Measurements from ENCODE around the gene SEMA6A. TPM values are rescaled to one million over a fixed set of nuclear protein-coding genes. Genes with fewer than 3 reads are reported as not detected.

The SEMA6A gene
- total RNA-seq, 1 experiment from 2014 or later = not detected

- H3K9me2 ChIP-seq (replicated peaks; ENCODE audit: insufficient read depth, low read length) = no peaks in the 10 kb centered on the region
- no peaks in the 10 kb centered on the region for H3K27me3 ChIP-seq (ENCODE audit: low read length)
- no peak for DNase-seq
- no peak overlapping the region for H2AFZ ChIP-seq (ENCODE audit: low read length)
- no peak overlapping the region for H3K27ac ChIP-seq (ENCODE audit: low read length)
- no peak overlapping the region for H3K9ac ChIP-seq (ENCODE audit: low read length)
- peaks cover 7% of the 10 kb centered on the region; the same call in 1 of the 2 replicates for H4K20me1 ChIP-seq (ENCODE audit: insufficient read depth, low read depth, low read length)
- H3K4me1 ChIP-seq (ENCODE audit: low read length) = peaks cover 55% of the 10 kb centered on the region
- no peaks in the 10 kb centered on the region for H3K36me3 ChIP-seq (ENCODE audit: insufficient read depth, low read length)
- H3K9me3 ChIP-seq (ENCODE audit: low read length) = no peaks in the 10 kb centered on the region
- H3K79me2 ChIP-seq (ENCODE audit: low read length) = no peaks in the 10 kb centered on the region
- no peak overlapping the region for H3K4me3 ChIP-seq (ENCODE audit: low read length)
- H3K4me2 ChIP-seq (ENCODE audit: low read depth, low read length, poor library complexity, severe bottlenecking) = no peak overlapping the region
Measured at GRCh38 chr5:116573279-116573701, 1.3 kb downstream of the SEMA6A start.

- H3K4me2 ChIP-seq (ENCODE audit: low read depth, low read length, poor library complexity, severe bottlenecking) = no peak overlapping the region
Measured at GRCh38 chr5:116572350-116573278, 2.0 kb downstream of the SEMA6A start.

GRCh38 chr5:116571568-116572349 is 2.9 kb downstream of the SEMA6A start:
- Histone ChIP-seq H3K9me3 (ENCODE audit: low read length) (no peaks in the 10 kb centered on the region), H3K27ac (ENCODE audit: low read length) (no peak overlapping the region), H3K4me2 (ENCODE audit: low read depth, low read length, poor library complexity, severe bottlenecking) (no peak overlapping the region), H3K27me3 (ENCODE audit: low read length) (no peaks in the 10 kb centered on the region; the same call in 1 of the 2 replicates), H2AFZ (ENCODE audit: low read length) (no peak overlapping the region), H3K9me2 (replicated peaks; ENCODE audit: insufficient read depth, low read length) (no peaks in the 10 kb centered on the region), H3K4me3 (ENCODE audit: low read length) (no peak overlapping the region), H3K4me1 (ENCODE audit: low read length) (peaks cover 46% of the 10 kb centered on the region), H3K36me3 (ENCODE audit: insufficient read depth, low read length) (no peaks in the 10 kb centered on the region), H3K79me2 (ENCODE audit: low read length) (no peaks in the 10 kb centered on the region), H3K9ac (ENCODE audit: low read length) (no peak overlapping the region), H4K20me1 (ENCODE audit: insufficient read depth, low read depth, low read length) (peaks cover 13% of the 10 kb centered on the region; the same call in 1 of the 2 replicates)
- DNase-seq = no peak

More at GRCh38 chr5:116572350-116573278, 2.0 kb downstream of the SEMA6A start:
- Histone ChIP-seq H2AFZ (ENCODE audit: low read length) (no peak overlapping the region), H3K79me2 (ENCODE audit: low read length) (no peaks in the 10 kb centered on the region), H3K27ac (ENCODE audit: low read length) (no peak overlapping the region), H3K9ac (ENCODE audit: low read length) (no peak overlapping the region), H3K9me3 (ENCODE audit: low read length) (no peaks in the 10 kb centered on the region), H3K4me3 (ENCODE audit: low read length) (no peak overlapping the region), H3K36me3 (ENCODE audit: insufficient read depth, low read length) (no peaks in the 10 kb centered on the region), H4K20me1 (ENCODE audit: insufficient read depth, low read depth, low read length) (peaks cover 8% of the 10 kb centered on the region; the same call in 1 of the 2 replicates), H3K27me3 (ENCODE audit: low read length) (no peaks in the 10 kb centered on the region; the same call in 1 of the 2 replicates), H3K9me2 (replicated peaks; ENCODE audit: insufficient read depth, low read length) (no peaks in the 10 kb centered on the region), H3K4me1 (ENCODE audit: low read length) (peaks cover 55% of the 10 kb centered on the region)
- no peak for DNase-seq

- 0 out of 2 replicates have a peak overlapping the region, but pooled peaks have one; percentile 14 for H3K4me3 ChIP-seq (ENCODE audit: low read length)
- no peaks in the 10 kb centered on the region; the same call in 1 of the 2 replicates for H3K27me3 ChIP-seq (ENCODE audit: low read length)
- no peaks in the 10 kb centered on the region for H3K36me3 ChIP-seq (ENCODE audit: insufficient read depth, low read length)
Measured at GRCh38 chr5:116569999-116570398, 4.6 kb downstream of the SEMA6A start.

GRCh38 chr5:116567106-116567505 is 7.5 kb downstream of the SEMA6A start:
- Histone ChIP-seq H2AFZ (ENCODE audit: low read length) (no peak overlapping the region), H3K27ac (ENCODE audit: low read length) (no peak overlapping the region), H3K36me3 (ENCODE audit: insufficient read depth, low read length) (no peaks in the 10 kb centered on the region), H3K79me2 (ENCODE audit: low read length) (no peaks in the 10 kb centered on the region), H3K27me3 (ENCODE audit: low read length) (no peaks in the 10 kb centered on the region; the same call in 1 of the 2 replicates), H3K4me1 (ENCODE audit: low read length) (peaks cover 31% of the 10 kb centered on the region), H3K9me3 (ENCODE audit: low read length) (no peaks in the 10 kb centered on the region), H3K4me2 (ENCODE audit: low read depth, low read length, poor library complexity, severe bottlenecking) (no peak overlapping the region), H4K20me1 (ENCODE audit: insufficient read depth, low read depth, low read length) (peaks cover 13% of the 10 kb centered on the region; the same call in 1 of the 2 replicates), H3K9me2 (replicated peaks; ENCODE audit: insufficient read depth, low read length) (no peaks in the 10 kb centered on the region), H3K9ac (ENCODE audit: low read length) (no peak overlapping the region), H3K4me3 (ENCODE audit: low read length) (no peak overlapping the region)
- no peak for DNase-seq

More at GRCh38 chr5:116569999-116570398, 4.6 kb downstream of the SEMA6A start:
- no peaks in the 10 kb centered on the region for H3K79me2 ChIP-seq (ENCODE audit: low read length)
- H3K9ac ChIP-seq (ENCODE audit: low read length) = no peak overlapping the region
- no peaks in the 10 kb centered on the region for H3K9me2 ChIP-seq (replicated peaks; ENCODE audit: insufficient read depth, low read length)
- H3K27ac ChIP-seq (ENCODE audit: low read length) = no peak overlapping the region
- H3K4me2 ChIP-seq (ENCODE audit: low read depth, low read length, poor library complexity, severe bottlenecking) = peak overlapping the region; percentile 47
- H3K4me1 ChIP-seq (ENCODE audit: low read length) = peaks cover 34% of the 10 kb centered on the region
- no peaks in the 10 kb centered on the region for H3K9me3 ChIP-seq (ENCODE audit: low read length)
- no peak overlapping the region for H2AFZ ChIP-seq (ENCODE audit: low read length)
- peaks cover 13% of the 10 kb centered on the region; the same call in 1 of the 2 replicates for H4K20me1 ChIP-seq (ENCODE audit: insufficient read depth, low read depth, low read length)
- DNase-seq = peak; percentile 81

- H3K9ac ChIP-seq (ENCODE audit: low read length) = no peak overlapping the region
- H3K27ac ChIP-seq (ENCODE audit: low read length) = no peak overlapping the region
- no peaks in the 10 kb centered on the region for H3K79me2 ChIP-seq (ENCODE audit: low read length)
- peaks cover 13% of the 10 kb centered on the region; the same call in 1 of the 2 replicates for H4K20me1 ChIP-seq (ENCODE audit: insufficient read depth, low read depth, low read length)
- H3K9me2 ChIP-seq (replicated peaks; ENCODE audit: insufficient read depth, low read length) = no peaks in the 10 kb centered on the region
- no peaks in the 10 kb centered on the region; the same call in 1 of the 2 replicates for H3K27me3 ChIP-seq (ENCODE audit: low read length)
- no peak overlapping the region for H3K4me2 ChIP-seq (ENCODE audit: low read depth, low read length, poor library complexity, severe bottlenecking)
- no peaks in the 10 kb centered on the region for H3K36me3 ChIP-seq (ENCODE audit: insufficient read depth, low read length)
- H3K4me3 ChIP-seq (ENCODE audit: low read length) = no peak overlapping the region
- H3K4me1 ChIP-seq (ENCODE audit: low read length) = peaks cover 29% of the 10 kb centered on the region
- no peak overlapping the region for H2AFZ ChIP-seq (ENCODE audit: low read length)
- no peaks in the 10 kb centered on the region for H3K9me3 ChIP-seq (ENCODE audit: low read length)
- DNase-seq = no peak
Measured at GRCh38 chr5:116566251-116566650, 8.4 kb downstream of the SEMA6A start.

GRCh38 chr5:116564756-116565490 is 9.7 kb downstream of the SEMA6A start:
- no peak overlapping the region for H3K4me3 ChIP-seq (ENCODE audit: low read length)
- H3K9ac ChIP-seq (ENCODE audit: low read length) = no peak overlapping the region
- H3K79me2 ChIP-seq (ENCODE audit: low read length) = no peaks in the 10 kb centered on the region
- H3K36me3 ChIP-seq (ENCODE audit: insufficient read depth, low read length) = no peaks in the 10 kb centered on the region
- no peak overlapping the region for H2AFZ ChIP-seq (ENCODE audit: low read length)
- no peaks in the 10 kb centered on the region; the same call in 1 of the 2 replicates for H3K27me3 ChIP-seq (ENCODE audit: low read length)
- H3K9me2 ChIP-seq (replicated peaks; ENCODE audit: insufficient read depth, low read length) = no peaks in the 10 kb centered on the region
- no peak for DNase-seq
- H3K4me2 ChIP-seq (ENCODE audit: low read depth, low read length, poor library complexity, severe bottlenecking) = no peak overlapping the region
- H3K27ac ChIP-seq (ENCODE audit: low read length) = no peak overlapping the region
- H3K4me1 ChIP-seq (ENCODE audit: low read length) = peaks cover 16% of the 10 kb centered on the region
- H4K20me1 ChIP-seq (ENCODE audit: insufficient read depth, low read depth, low read length) = peaks cover 13% of the 10 kb centered on the region; the same call in 1 of the 2 replicates
- H3K9me3 ChIP-seq (ENCODE audit: low read length) = no peaks in the 10 kb centered on the region
